HG02610 (cell line): ENCODE measurements around the gene DLK1.

Experiments used
- ATAC-seq: cut with Tn5 transposase; IDR thresholded peaks from one replicate; pipeline ENCODE4 v1.9.1; 2021; ENCODE audit warnings: mild to moderate bottlenecking, moderate library complexity; ENCODE audit not compliant: unreplicated experiment

Gene DLK1

GRCh38 chr14:100775831-100776591 lies 49.3 kb downstream of the DLK1 start:
- ATAC-seq, result no peak

GRCh38 chr14:100776681-100777365 lies 50.1 kb downstream of the DLK1 start:
- ATAC-seq, result no peak

GRCh38 chr14:100777366-100777817 lies 50.7 kb downstream of the DLK1 start:
- no peak for ATAC-seq

GRCh38 chr14:100777818-100778525 lies 51.3 kb downstream of the DLK1 start:
- no peak for ATAC-seq

- no peak for ATAC-seq
Measured at GRCh38 chr14:100778526-100778882, 51.8 kb downstream of the DLK1 start.

GRCh38 chr14:100778951-100779690 lies 52.4 kb downstream of the DLK1 start:
- no peak for ATAC-seq

GRCh38 chr14:100779691-100780080 lies 53.0 kb downstream of the DLK1 start:
- ATAC-seq, result no peak

- no peak for ATAC-seq
Measured at GRCh38 chr14:100780246-100780645, 53.6 kb downstream of the DLK1 start.

- ATAC-seq, result no peak
Measured at GRCh38 chr14:100780646-100781355, 54.1 kb downstream of the DLK1 start.

GRCh38 chr14:100781952-100782351 lies 55.3 kb downstream of the DLK1 start:
- ATAC-seq, result no peak

- no peak for ATAC-seq
Measured at GRCh38 chr14:100782516-100783320, 56.0 kb downstream of the DLK1 start.

GRCh38 chr14:100783630-100784370 lies 57.1 kb downstream of the DLK1 start:
- no peak for ATAC-seq

- ATAC-seq, result no peak
Measured at GRCh38 chr14:100784523-100785337, 58.0 kb downstream of the DLK1 start.

- ATAC-seq, result no peak
Measured at GRCh38 chr14:100785338-100785615, 58.6 kb downstream of the DLK1 start.

- ATAC-seq, result no peak
Measured at GRCh38 chr14:100785626-100786025, 58.9 kb downstream of the DLK1 start.

GRCh38 chr14:100786131-100786530 lies 59.4 kb downstream of the DLK1 start:
- ATAC-seq, result no peak

GRCh38 chr14:100786576-100787219 lies 60.0 kb downstream of the DLK1 start:
- ATAC-seq, result no peak

- ATAC-seq, result no peak
Measured at GRCh38 chr14:100787659-100788058, 61.0 kb downstream of the DLK1 start.
